ENCODE results near the gene CCL17.

DNA sequence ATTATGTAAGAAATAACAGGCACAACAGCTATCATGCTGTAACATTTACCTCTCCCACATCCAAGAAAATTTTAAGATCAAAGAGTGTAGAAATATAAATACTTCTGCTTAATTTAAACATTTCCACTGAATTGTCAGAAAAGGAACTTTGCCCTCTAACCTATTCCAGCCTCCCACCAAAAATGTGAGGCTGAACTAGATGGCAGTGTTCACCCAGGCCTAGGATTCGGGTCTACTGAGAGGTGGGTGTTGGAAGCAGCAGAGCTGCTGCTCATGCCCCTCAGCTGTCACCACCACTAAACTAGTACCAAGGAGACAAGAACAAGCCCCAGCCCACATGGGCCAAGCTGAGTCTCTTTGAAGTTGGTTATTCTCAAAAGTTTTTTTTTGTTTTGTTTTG, 31.3 kb downstream of the CCL17 start:
- TF ChIP-seq POLR2AphosphoS5 (IDR thresholded peaks at IDR 0.05; ENCODE audit: low read depth, low read length) = no peak
- TF ChIP-seq, protein P1, sequence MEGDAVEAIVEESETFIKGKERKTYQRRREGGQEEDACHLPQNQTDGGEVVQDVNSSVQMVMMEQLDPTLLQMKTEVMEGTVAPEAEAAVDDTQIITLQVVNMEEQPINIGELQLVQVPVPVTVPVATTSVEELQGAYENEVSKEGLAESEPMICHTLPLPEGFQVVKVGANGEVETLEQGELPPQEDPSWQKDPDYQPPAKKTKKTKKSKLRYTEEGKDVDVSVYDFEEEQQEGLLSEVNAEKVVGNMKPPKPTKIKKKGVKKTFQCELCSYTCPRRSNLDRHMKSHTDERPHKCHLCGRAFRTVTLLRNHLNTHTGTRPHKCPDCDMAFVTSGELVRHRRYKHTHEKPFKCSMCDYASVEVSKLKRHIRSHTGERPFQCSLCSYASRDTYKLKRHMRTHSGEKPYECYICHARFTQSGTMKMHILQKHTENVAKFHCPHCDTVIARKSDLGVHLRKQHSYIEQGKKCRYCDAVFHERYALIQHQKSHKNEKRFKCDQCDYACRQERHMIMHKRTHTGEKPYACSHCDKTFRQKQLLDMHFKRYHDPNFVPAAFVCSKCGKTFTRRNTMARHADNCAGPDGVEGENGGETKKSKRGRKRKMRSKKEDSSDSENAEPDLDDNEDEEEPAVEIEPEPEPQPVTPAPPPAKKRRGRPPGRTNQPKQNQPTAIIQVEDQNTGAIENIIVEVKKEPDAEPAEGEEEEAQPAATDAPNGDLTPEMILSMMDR (IDR thresholded peaks at IDR 0.05) = no peak

Data from Panc1 (cell line).